AG04450 (cell line): ENCODE results near the gene JAK1. TPM values are rescaled to one million over a fixed set of nuclear protein-coding genes. Genes with fewer than 3 reads are reported as not detected.

Experiments
- CTCF ChIA-PET: fragments of 300-600, 350-600 bp; formaldehyde crosslinking; extraction: SDS; loops from one replicate; lab custom pipeline; 2022; ENCODE audit warnings: antibody characterized with exemption, inconsistent platforms; lab: Charles Lee
- POLR2A ChIA-PET: fragments of 350-600 bp; formaldehyde crosslinking; extraction: SDS; loops from one replicate; lab custom pipeline; 2021; ENCODE audit warnings: antibody characterized with exemption, inconsistent platforms; lab: Yijun Ruan, JAX
- DNase-seq: peaks from one replicate; pipeline ENCODE4 v3.0.0-alpha.2; 2011; ENCODE audit warnings: low read depth, low spot score
- H3K27ac ChIP-seq: one replicate; pipeline ENCODE4 v1.5.1; 2012; ENCODE audit warnings: low read depth, low read length, control low read depth
- H3K27me3 ChIP-seq: one replicate; pipeline ENCODE4 v1.6.0; 2012; ENCODE audit warnings: low read length; ENCODE audit not compliant: control insufficient read depth, insufficient read depth
- H3K4me3 ChIP-seq: 2 replicates; pipeline ENCODE4 v1.5.1; 2011; ENCODE audit warnings: mild to moderate bottlenecking, low read depth, low read length, control low read depth
- H3K9me3 ChIP-seq: 2 replicates; pipeline ENCODE4 v1.5.1; 2012; ENCODE audit warnings: low read length; ENCODE audit not compliant: control insufficient read depth, insufficient read depth
- polyA plus RNA-seq: library from polyadenylated mRNA; depleted of rRNA; stranded (reverse); fragments of >200 nt; gene quantifications from 2 replicates; pipeline ENCODE4 v1.2.3, GENCODE V29; 2011
- TF ChIP-seq, protein P1 (sequence below): IDR thresholded peaks from 2 replicates; pipeline ENCODE4 v1.5.1; 2011; ENCODE audit warnings: low read depth, low read length, control low read depth, inconsistent platforms

JAK1 gene
- polyA plus RNA-seq, 1 experiment = 141 TPM

DNA sequence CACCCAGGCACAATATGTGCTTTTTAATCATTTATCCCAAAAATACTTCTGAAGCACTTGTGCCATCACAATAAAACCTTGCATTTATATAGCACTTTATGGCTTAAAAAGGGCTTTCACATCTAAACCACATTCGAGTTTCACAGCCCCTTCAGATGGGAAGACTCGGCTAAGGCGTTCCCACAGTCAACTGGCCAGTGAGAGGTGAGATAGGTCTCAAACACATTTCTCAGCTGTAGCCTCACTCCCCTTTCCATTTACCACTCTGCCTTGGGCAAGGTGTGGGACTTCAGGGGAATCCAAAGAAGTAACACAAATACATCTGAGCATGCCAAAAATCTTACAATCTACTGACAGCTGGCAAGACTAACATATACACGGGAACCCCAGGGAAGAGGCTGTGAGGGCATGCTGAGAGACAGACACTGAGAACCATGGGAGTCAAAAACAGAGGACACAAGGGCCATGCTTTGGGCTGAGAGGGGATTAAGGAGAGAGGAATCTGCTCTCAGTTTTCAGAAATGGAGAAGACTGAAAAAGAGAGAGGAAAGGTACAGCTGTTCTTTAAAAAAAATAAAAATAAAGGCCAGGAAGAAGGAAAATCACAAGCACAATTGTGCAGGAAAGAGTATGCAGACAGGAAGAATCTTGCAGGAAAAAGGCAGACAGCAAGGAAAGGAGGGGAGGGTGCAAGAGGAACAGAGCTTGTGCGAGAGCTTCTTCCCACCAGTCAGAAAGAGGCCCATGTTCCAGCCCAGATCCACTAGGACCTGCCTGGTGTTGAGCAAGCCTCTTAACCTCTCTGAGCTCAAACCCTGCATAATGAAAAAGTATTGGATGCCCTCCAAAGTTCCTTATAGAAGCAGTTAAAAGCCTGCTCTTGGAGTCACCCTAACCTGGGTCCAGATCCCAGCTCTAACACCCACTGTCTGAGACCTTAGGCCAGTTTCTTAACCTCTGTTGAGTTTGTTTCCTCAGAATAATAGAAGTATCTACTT, 73.5 kb downstream of the JAK1 start:
- Histone ChIP-seq H3K4me3 (no peak overlapping the region), H3K9me3 (no peaks in the 10 kb centered on the region), H3K27ac (no peak overlapping the region), H3K27me3 (no peaks in the 10 kb centered on the region)
- ChIA-PET POLR2A (no interaction called here), CTCF (interaction anchor here (0.5 to 1.0 kb wide), 2 partner anchors 10 to 68 kb away, joined by 3 to 4 read pairs; no protein-coding TSS in a partner anchor)
- DNase-seq = no peak
- TF ChIP-seq, protein P1, sequence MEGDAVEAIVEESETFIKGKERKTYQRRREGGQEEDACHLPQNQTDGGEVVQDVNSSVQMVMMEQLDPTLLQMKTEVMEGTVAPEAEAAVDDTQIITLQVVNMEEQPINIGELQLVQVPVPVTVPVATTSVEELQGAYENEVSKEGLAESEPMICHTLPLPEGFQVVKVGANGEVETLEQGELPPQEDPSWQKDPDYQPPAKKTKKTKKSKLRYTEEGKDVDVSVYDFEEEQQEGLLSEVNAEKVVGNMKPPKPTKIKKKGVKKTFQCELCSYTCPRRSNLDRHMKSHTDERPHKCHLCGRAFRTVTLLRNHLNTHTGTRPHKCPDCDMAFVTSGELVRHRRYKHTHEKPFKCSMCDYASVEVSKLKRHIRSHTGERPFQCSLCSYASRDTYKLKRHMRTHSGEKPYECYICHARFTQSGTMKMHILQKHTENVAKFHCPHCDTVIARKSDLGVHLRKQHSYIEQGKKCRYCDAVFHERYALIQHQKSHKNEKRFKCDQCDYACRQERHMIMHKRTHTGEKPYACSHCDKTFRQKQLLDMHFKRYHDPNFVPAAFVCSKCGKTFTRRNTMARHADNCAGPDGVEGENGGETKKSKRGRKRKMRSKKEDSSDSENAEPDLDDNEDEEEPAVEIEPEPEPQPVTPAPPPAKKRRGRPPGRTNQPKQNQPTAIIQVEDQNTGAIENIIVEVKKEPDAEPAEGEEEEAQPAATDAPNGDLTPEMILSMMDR = no peak

DNA sequence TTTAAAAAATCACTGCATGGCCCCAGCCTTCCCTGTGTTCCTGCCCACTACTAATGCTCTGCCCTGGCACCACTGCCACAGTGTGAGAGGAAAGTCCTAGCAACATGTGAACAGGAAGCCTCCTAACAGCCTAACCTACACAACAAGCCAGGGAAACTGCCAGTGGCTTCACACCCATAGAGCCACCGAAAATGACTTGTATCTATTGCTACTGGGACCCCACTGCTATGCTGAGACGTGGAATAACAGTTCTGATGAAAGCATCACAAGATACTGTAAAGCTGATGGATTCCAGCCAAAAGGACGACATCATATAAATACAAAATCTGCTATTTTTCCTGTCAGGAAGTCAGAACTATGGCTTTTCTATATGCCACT, 74.9 kb downstream of the JAK1 start:
- Histone ChIP-seq H3K4me3 (no peak overlapping the region), H3K27me3 (no peaks in the 10 kb centered on the region), H3K27ac (no peak overlapping the region), H3K9me3 (no peaks in the 10 kb centered on the region)
- TF ChIP-seq, protein P1 = no peak
- POLR2A ChIA-PET = no interaction called here
- no peak for DNase-seq
- CTCF ChIA-PET = no interaction called here

DNA sequence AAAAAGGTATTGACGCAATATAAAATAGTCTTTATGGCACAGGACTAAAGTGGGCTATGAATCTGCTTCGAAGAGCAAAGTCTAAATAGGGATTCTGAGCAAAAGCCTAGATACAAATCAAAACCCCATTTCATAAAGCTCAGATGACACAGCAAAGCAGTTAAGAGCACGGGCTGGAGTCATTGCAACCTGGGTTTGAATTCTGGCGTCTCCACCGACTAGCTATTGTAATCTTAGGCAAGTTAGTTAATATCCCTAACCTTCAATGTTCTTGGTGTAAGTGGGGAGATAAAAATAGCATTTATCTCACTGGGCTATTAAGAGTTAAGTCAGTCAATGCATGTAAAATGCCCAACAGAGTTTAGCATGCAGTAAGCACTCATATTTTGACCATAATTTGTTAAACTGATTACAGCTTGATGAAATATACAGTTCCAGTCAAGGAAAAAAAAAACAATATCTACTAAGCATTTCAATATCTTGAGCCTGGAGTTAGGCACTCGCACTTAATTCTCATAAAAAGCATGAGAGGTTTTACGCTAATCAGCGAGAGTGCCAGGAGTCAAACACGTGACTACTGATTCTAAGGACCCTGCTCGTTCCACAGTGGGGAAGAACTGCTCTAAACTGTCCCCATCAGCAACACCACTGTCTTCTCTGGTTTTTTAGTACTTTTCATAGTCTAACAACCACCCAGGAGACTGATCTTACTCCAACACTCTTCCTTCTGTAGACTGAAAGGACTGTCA, 75.5 kb downstream of the JAK1 start:
- H3K9me3 ChIP-seq = no peaks in the 10 kb centered on the region
- no peaks in the 10 kb centered on the region for H3K27me3 ChIP-seq
- no peak overlapping the region for H3K27ac ChIP-seq
- no peak for DNase-seq
- H3K4me3 ChIP-seq = no peak overlapping the region
- ChIA-PET POLR2A (no interaction called here), CTCF (no interaction called here)
- TF ChIP-seq, protein P1 = no peak

DNA sequence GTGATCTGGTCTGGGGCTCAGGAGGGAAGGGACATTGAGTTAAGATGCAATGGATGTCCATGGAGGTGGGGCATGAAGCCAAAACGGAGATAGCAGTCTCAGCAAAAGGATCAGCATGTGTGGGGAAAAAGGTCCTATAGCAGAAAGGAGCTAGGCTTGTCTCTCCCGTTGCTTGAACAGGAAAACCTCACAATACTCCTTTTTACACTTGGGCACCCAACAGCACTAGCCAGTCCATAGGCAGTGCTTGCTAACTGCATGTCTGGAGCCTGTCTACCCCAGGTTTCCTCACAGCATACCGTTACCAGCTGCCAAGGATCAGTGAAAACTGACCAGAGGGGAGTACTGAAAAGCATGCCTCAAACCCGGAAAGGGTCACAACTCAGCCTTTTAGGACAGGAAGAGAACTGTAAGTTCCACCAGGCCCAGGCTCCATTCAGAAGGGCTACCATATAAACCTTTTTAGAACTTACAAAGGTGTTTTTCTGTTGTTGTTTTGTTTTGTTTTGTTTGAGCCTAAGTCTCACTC, 78.6 kb downstream of the JAK1 start:
- Histone ChIP-seq H3K9me3 (no peaks in the 10 kb centered on the region), H3K27me3 (no peaks in the 10 kb centered on the region), H3K4me3 (no peak overlapping the region), H3K27ac (no peak overlapping the region)
- DNase-seq = no peak
- CTCF ChIA-PET = no interaction called here
- POLR2A ChIA-PET = interaction anchor here (1.1 kb wide), 1 partner anchor 79 kb away, joined by 5 read pairs; the partner anchor contains the start of gene JAK1
- TF ChIP-seq, protein P1 = no peak
